ENCODE data around the gene TMEM178B. TPM values are rescaled to one million over a fixed set of nuclear protein-coding genes. Genes with fewer than 3 reads are reported as not detected.

Gene TMEM178B
- polyA plus RNA-seq, 1 donor from 2014 or later = 40.7 TPM

DNA sequence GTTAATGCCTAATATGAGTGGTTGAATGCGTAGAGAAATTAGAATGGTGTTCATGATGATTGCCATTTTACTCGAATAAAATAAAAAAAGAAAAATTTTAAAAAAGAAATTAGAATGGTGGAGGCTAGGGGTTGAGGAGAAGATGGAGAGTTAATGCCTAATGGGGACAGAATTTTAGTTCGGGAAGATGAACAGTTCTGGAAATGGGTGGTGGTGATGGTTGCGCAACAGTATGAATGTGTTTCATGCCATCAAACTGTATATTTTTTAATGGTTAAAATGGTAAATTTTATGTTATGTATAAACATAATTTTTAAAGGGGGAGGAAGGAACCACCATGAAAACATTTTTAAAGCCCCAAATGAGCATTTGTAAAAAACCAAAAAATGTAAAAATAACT, 337.3 kb downstream of the TMEM178B start:
- no peak overlapping the region for H3K27ac ChIP-seq (ENCODE audit: low read length)
- no peaks in the 10 kb centered on the region for H3F3A ChIP-seq (ENCODE audit: insufficient read depth, low read length, poor library complexity, severe bottlenecking)
- TF ChIP-seq EZH2 (IDR thresholded peaks at IDR 0.05; ENCODE audit: borderline replicate concordance, insufficient read depth, low read length, poor library complexity, severe bottlenecking) = no peak
- no peak for TF ChIP-seq TAF1 (IDR thresholded peaks at IDR 0.05; ENCODE audit: low read depth)
- TF ChIP-seq SMC3 (conservative IDR thresholded peaks at IDR 0.05; ENCODE audit: poor library complexity) = no peak
- TF ChIP-seq POLR2AphosphoS5 (IDR thresholded peaks at IDR 0.05) = no peak
- no peak for TF ChIP-seq RAD21 (conservative IDR thresholded peaks at IDR 0.05)
- TF ChIP-seq EP300 (conservative IDR thresholded peaks at IDR 0.05; ENCODE audit: poor library complexity, severe bottlenecking) = no peak
- TF ChIP-seq, protein P1, sequence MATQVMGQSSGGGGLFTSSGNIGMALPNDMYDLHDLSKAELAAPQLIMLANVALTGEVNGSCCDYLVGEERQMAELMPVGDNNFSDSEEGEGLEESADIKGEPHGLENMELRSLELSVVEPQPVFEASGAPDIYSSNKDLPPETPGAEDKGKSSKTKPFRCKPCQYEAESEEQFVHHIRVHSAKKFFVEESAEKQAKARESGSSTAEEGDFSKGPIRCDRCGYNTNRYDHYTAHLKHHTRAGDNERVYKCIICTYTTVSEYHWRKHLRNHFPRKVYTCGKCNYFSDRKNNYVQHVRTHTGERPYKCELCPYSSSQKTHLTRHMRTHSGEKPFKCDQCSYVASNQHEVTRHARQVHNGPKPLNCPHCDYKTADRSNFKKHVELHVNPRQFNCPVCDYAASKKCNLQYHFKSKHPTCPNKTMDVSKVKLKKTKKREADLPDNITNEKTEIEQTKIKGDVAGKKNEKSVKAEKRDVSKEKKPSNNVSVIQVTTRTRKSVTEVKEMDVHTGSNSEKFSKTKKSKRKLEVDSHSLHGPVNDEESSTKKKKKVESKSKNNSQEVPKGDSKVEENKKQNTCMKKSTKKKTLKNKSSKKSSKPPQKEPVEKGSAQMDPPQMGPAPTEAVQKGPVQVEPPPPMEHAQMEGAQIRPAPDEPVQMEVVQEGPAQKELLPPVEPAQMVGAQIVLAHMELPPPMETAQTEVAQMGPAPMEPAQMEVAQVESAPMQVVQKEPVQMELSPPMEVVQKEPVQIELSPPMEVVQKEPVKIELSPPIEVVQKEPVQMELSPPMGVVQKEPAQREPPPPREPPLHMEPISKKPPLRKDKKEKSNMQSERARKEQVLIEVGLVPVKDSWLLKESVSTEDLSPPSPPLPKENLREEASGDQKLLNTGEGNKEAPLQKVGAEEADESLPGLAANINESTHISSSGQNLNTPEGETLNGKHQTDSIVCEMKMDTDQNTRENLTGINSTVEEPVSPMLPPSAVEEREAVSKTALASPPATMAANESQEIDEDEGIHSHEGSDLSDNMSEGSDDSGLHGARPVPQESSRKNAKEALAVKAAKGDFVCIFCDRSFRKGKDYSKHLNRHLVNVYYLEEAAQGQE (IDR thresholded peaks at IDR 0.05; ENCODE audit: borderline replicate concordance) = no peak

DNA sequence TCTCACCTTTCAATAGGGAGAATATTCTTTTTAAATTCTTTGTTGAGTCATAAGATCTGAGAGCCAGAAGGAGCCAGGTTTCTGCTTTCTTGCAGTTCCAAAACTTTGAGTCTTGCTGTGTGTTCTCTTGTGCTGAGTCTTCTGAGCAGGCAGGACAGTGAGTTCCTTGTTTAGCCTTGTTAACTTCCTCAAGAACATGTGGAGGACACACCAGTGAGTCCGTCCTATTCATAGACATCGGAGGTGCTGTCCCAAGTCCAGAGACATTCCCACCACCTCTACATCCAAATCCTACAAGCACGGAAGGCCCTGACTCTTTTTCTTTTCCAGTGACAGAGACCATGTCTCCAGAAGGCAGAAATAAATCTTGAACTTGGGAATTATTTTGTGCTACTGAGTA, 342.1 kb downstream of the TMEM178B start:
- H3K4me2 ChIP-seq (ENCODE audit: low read length) = no peak overlapping the region
- H3K4me3 ChIP-seq (ENCODE audit: low read length) = no peak overlapping the region
- peaks cover 10% of the 10 kb centered on the region for H3K79me2 ChIP-seq (replicated peaks; ENCODE audit: insufficient read depth, low read length)
- H3F3A ChIP-seq (ENCODE audit: insufficient read depth, low read length, poor library complexity, severe bottlenecking) = no peaks in the 10 kb centered on the region
- H3K27ac ChIP-seq (ENCODE audit: low read length) = no peak overlapping the region
- H3K9me2 ChIP-seq (ENCODE audit: insufficient read depth, low read length) = no peaks in the 10 kb centered on the region
- H3K9ac ChIP-seq (ENCODE audit: low read length) = no peak overlapping the region
- no peaks in the 10 kb centered on the region for H4K20me1 ChIP-seq (ENCODE audit: insufficient read depth)
- no peaks in the 10 kb centered on the region for H3K27me3 ChIP-seq (ENCODE audit: insufficient read depth, low read depth, low read length)
- no peaks in the 10 kb centered on the region for H3K36me3 ChIP-seq (ENCODE audit: insufficient read depth, low read length)
- H3K9me3 ChIP-seq (ENCODE audit: low read length) = no peaks in the 10 kb centered on the region
- no peak for TF ChIP-seq MXI1 (conservative IDR thresholded peaks at IDR 0.05; ENCODE audit: poor library complexity, severe bottlenecking)
- TF ChIP-seq, protein P2, sequence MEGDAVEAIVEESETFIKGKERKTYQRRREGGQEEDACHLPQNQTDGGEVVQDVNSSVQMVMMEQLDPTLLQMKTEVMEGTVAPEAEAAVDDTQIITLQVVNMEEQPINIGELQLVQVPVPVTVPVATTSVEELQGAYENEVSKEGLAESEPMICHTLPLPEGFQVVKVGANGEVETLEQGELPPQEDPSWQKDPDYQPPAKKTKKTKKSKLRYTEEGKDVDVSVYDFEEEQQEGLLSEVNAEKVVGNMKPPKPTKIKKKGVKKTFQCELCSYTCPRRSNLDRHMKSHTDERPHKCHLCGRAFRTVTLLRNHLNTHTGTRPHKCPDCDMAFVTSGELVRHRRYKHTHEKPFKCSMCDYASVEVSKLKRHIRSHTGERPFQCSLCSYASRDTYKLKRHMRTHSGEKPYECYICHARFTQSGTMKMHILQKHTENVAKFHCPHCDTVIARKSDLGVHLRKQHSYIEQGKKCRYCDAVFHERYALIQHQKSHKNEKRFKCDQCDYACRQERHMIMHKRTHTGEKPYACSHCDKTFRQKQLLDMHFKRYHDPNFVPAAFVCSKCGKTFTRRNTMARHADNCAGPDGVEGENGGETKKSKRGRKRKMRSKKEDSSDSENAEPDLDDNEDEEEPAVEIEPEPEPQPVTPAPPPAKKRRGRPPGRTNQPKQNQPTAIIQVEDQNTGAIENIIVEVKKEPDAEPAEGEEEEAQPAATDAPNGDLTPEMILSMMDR (IDR thresholded peaks at IDR 0.05; ENCODE audit: poor library complexity, severe bottlenecking) = no peak
- no peak for TF ChIP-seq RAD21 (conservative IDR thresholded peaks at IDR 0.05)
- no peak for TF ChIP-seq EZH2 (IDR thresholded peaks at IDR 0.05; ENCODE audit: borderline replicate concordance, insufficient read depth, low read length, poor library complexity, severe bottlenecking)
- no peak for TF ChIP-seq POLR2AphosphoS5 (IDR thresholded peaks at IDR 0.05)
- no peak for TF ChIP-seq TAF1 (IDR thresholded peaks at IDR 0.05; ENCODE audit: low read depth)
- H2AFZ ChIP-seq (ENCODE audit: low read depth, low read length) = no peak overlapping the region

More for the DNA sequence above, 337.3 kb downstream of the TMEM178B start:
- no peak overlapping the region for H3K4me3 ChIP-seq (ENCODE audit: low read length)
- no peaks in the 10 kb centered on the region for H3K36me3 ChIP-seq (ENCODE audit: insufficient read depth, low read length)
- no peaks in the 10 kb centered on the region for H3K9me3 ChIP-seq (ENCODE audit: low read length)
- H2AFZ ChIP-seq (ENCODE audit: low read depth, low read length) = no peak overlapping the region
- no peak overlapping the region for H3K4me2 ChIP-seq (ENCODE audit: low read length)
- no peaks in the 10 kb centered on the region for H3K27me3 ChIP-seq (ENCODE audit: insufficient read depth, low read depth, low read length)
- H3K9me2 ChIP-seq (ENCODE audit: insufficient read depth, low read length) = no peaks in the 10 kb centered on the region
- peaks cover 17% of the 10 kb centered on the region for H3K79me2 ChIP-seq (replicated peaks; ENCODE audit: insufficient read depth, low read length)
- H3K9ac ChIP-seq (ENCODE audit: low read length) = no peak overlapping the region
- H4K20me1 ChIP-seq (ENCODE audit: insufficient read depth) = no peaks in the 10 kb centered on the region

Data from neural cell (in vitro differentiated cells).